Cardiac fibroblast (primary cell): Measurements from ENCODE around the gene ROCK1.
A peak's percentile ranks its signal among the peaks of the same experiment; 100 is the strongest.

ENCODE experiments used
- DNase-seq, 2 donors: peaks; one replicate each; pipeline versions ENCODE4 v3.0.0 to v3.0.0-alpha.2; 2010; ENCODE audit warnings: low read depth in 2 of 2
- H3K4me3 ChIP-seq, 2 donors: replicated peaks in 1 of 2; 1 replicate in 1 of 2; 2 replicates in 1 of 2; pipeline ENCODE4 v1.5.1; 2011; ENCODE audit warnings: low read depth in 2 of 2, low read length in 2 of 2, mild to moderate bottlenecking in 2 of 2, moderate library complexity in 1 of 2
- TF ChIP-seq, protein P1 (sequence below): IDR thresholded peaks from one replicate; pipeline ENCODE4 v1.5.1; 2011; ENCODE audit warnings: low read depth, mild to moderate bottlenecking, low read length, inconsistent platforms

ROCK1 gene

DNA sequence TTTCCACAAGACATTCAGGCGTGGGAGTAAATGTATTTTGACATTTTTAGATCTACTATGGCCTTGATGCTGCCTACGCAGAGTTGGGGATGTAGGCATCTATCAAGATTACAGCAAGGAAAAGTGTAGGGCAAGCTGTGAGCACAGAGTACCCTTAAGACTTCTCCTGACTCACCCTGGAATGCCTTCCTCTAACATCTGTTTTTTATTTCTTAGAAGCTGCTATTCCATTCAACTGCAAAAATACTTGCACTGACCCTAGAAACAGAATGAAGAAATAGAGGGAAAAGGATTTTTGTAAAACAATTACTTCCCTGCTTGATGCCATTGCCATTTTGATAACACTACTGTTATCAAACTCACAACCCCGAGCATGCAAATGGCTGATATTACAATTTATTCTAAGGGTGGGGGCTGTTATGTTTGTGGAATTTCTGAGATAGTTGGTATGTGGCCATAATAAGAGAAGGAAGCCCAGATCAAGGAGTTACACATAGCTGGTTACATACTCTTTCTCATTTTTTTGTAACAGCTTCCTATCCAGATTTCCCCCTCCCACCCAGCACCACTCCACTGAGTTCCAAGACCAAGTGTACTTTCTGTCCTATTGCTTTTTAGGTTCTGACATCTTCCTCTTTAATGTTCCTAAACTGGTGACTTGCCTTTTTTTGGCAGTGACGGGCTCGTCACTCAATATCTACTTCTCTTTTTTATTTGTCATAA is 6.0 kb upstream of the ROCK1 start:
- peak overlapping the region in 1 of 2 donors; percentile 8 for H3K4me3 ChIP-seq
- TF ChIP-seq, protein P1, sequence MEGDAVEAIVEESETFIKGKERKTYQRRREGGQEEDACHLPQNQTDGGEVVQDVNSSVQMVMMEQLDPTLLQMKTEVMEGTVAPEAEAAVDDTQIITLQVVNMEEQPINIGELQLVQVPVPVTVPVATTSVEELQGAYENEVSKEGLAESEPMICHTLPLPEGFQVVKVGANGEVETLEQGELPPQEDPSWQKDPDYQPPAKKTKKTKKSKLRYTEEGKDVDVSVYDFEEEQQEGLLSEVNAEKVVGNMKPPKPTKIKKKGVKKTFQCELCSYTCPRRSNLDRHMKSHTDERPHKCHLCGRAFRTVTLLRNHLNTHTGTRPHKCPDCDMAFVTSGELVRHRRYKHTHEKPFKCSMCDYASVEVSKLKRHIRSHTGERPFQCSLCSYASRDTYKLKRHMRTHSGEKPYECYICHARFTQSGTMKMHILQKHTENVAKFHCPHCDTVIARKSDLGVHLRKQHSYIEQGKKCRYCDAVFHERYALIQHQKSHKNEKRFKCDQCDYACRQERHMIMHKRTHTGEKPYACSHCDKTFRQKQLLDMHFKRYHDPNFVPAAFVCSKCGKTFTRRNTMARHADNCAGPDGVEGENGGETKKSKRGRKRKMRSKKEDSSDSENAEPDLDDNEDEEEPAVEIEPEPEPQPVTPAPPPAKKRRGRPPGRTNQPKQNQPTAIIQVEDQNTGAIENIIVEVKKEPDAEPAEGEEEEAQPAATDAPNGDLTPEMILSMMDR, result no peak
- DNase-seq, result peak; percentile 83

GRCh38 chr18:21115519-21116411 is 4.2 kb upstream of the ROCK1 start:
- DNase-seq, result peak; percentile 39 to 59

GRCh38 chr18:21112543-21113105 is 1.0 kb upstream of the ROCK1 start:
- TF ChIP-seq, protein P1, result no peak
- peak overlapping the region; percentile 62 to 63 for H3K4me3 ChIP-seq
- DNase-seq, result peak; percentile 15 to 54

More at GRCh38 chr18:21115519-21116411, 4.2 kb upstream of the ROCK1 start:
- H3K4me3 ChIP-seq, result no peak overlapping the region
- TF ChIP-seq, protein P1, result no peak

GRCh38 chr18:21112140-21112473 is 494 bp upstream of the ROCK1 start:
- H3K4me3 ChIP-seq, result peak overlapping the region; percentile 62 to 63
- no peak for DNase-seq
- TF ChIP-seq, protein P1, result no peak

GRCh38 chr18:21110713-21111345 is 784 bp downstream of the ROCK1 start:
- TF ChIP-seq, protein P1, result no peak
- peak; percentile 24 to 53 for DNase-seq
- peak overlapping the region; percentile 98 to 99 for H3K4me3 ChIP-seq

GRCh38 chr18:21109936-21110712 is 1.5 kb downstream of the ROCK1 start:
- peak overlapping the region; percentile 98 to 99 for H3K4me3 ChIP-seq
- DNase-seq, result no peak
- TF ChIP-seq, protein P1, result no peak
